Endothelial cell of umbilical vein (primary cell): ENCODE measurements around the gene FILIP1L. TPM values are rescaled to one million over a fixed set of nuclear protein-coding genes. Genes with fewer than 3 reads are reported as not detected.

Experiments
- BruUV-seq: library from RNA; stranded (reverse); fragments of 400-500 nt; replicated peaks from 2 replicates; lab custom pipeline; 2021; lab: Mats Ljungman, UMichigan
- CTCF ChIA-PET: fragments of 300-600, 350-600 bp; sonication (Branson Sonifier 250); formaldehyde crosslinking; loops from one replicate; lab custom pipeline; 2021; ENCODE audit warnings: antibody characterized with exemption, inconsistent platforms; lab: Charles Lee
- POLR2A ChIA-PET: fragments of 300-600, 350-600 bp; sonication (Branson Sonifier 250); formaldehyde crosslinking; loops from one replicate; lab custom pipeline; 2021; ENCODE audit warnings: antibody characterized with exemption, inconsistent platforms; lab: Charles Lee
- DNase-seq: peaks from one replicate; pipeline ENCODE4 v3.0.0-alpha.2; 2011; ENCODE audit warnings: low read depth, low spot score
- FAIRE-seq: peaks from 2 replicates; lab custom pipeline; 2011; peaks lifted over from hg19 to GRCh38; lab: Jason Lieb, UNC
- H2AFZ ChIP-seq: 2 replicates; pipeline ENCODE4 v1.6.0; 2012; ENCODE audit warnings: low read depth, low read length, control low read depth, inconsistent platforms
- H3K27ac ChIP-seq: 2 replicates; pipeline ENCODE4 v1.5.1; 2011; ENCODE audit warnings: low read depth, mild to moderate bottlenecking, control low read depth, low read length, moderate library complexity; ENCODE audit not compliant: insufficient read depth
- H3K27me3 ChIP-seq, 2 experiments: 2 replicates each; pipeline versions ENCODE4 v1.6.0 to v1.6.1; 2011; ENCODE audit warnings: low read length in 2 of 2, mixed read lengths in 1 of 2; ENCODE audit not compliant: control insufficient read depth in 2 of 2, insufficient read depth in 2 of 2
- H3K36me3 ChIP-seq, 2 experiments: 2 replicates in 1 of 2; 3 replicates in 1 of 2; pipeline ENCODE4 v1.5.1; 2011; ENCODE audit warnings: low read length in 2 of 2, mild to moderate bottlenecking in 1 of 2, moderate library complexity in 1 of 2; ENCODE audit not compliant: control insufficient read depth in 2 of 2, insufficient read depth in 2 of 2; ENCODE audit errors: extremely low read depth in 1 of 2
- H3K4me1 ChIP-seq: 3 replicates; pipeline ENCODE4 v1.5.1; 2011; ENCODE audit warnings: mild to moderate bottlenecking, low read length; ENCODE audit not compliant: control insufficient read depth, insufficient read depth; ENCODE audit errors: extremely low read depth
- H3K4me2 ChIP-seq: 2 replicates; pipeline ENCODE4 v1.6.1; 2011; ENCODE audit warnings: low read length, control low read depth, mixed read lengths; ENCODE audit not compliant: insufficient read depth
- H3K4me3 ChIP-seq, 3 experiments: fragments of 200-600 bp in 1 of 3; sonication (generic), shearing (Covaris generic) in 1 of 3; replicated peaks in 1 of 3; 2 replicates each; pipeline ENCODE4 v1.5.1; 2011 to 2016; ENCODE audit warnings: control low read depth in 3 of 3, low read length in 3 of 3, mild to moderate bottlenecking in 2 of 3, inconsistent platforms in 1 of 3, low read depth in 1 of 3, moderate library complexity in 1 of 3; ENCODE audit not compliant: insufficient read depth in 1 of 3
- H3K79me2 ChIP-seq: 2 replicates; pipeline ENCODE4 v1.6.0; 2012; ENCODE audit warnings: low read length, inconsistent platforms; ENCODE audit not compliant: control insufficient read depth, insufficient read depth
- H3K9ac ChIP-seq: replicated peaks from 2 replicates; pipeline ENCODE3; 2011; ENCODE audit warnings: low read length, control low read depth; ENCODE audit not compliant: insufficient read depth; ENCODE audit errors: extremely low read depth
- H3K9me1 ChIP-seq: replicated peaks from 3 replicates; pipeline ENCODE4 v1.6.0; 2011; ENCODE audit warnings: mild to moderate bottlenecking, low read length; ENCODE audit not compliant: control insufficient read depth, insufficient read depth; ENCODE audit errors: extremely low read depth
- H3K9me3 ChIP-seq: replicated peaks from 2 replicates; pipeline ENCODE4 v1.5.1; 2012; ENCODE audit warnings: low read length, inconsistent platforms; ENCODE audit not compliant: control insufficient read depth, insufficient read depth
- H4K20me1 ChIP-seq: replicated peaks from 2 replicates; pipeline ENCODE3; 2011; ENCODE audit warnings: mild to moderate bottlenecking, low read length; ENCODE audit not compliant: control insufficient read depth, insufficient read depth; ENCODE audit errors: extremely low read depth
- CTCF ChIP-seq, 2 donors: IDR thresholded peaks; 1 replicate in 1 of 2; 2 replicates in 1 of 2; pipeline ENCODE4 v1.5.1; 2011; ENCODE audit warnings: low read length in 2 of 2, mild to moderate bottlenecking in 2 of 2, moderate library complexity in 2 of 2, control low read depth in 1 of 2, inconsistent platforms in 1 of 2, low read depth in 1 of 2; ENCODE audit not compliant: insufficient read depth in 1 of 2; ENCODE audit errors: extremely low read depth in 1 of 2
- EZH2 ChIP-seq: IDR thresholded peaks from 2 replicates; pipeline ENCODE4 v1.6.1; 2012; ENCODE audit warnings: borderline replicate concordance, low read depth, mild to moderate bottlenecking, moderate library complexity, low read length, inconsistent platforms; ENCODE audit not compliant: severe bottlenecking
- FOS ChIP-seq: IDR thresholded peaks from 2 replicates; pipeline ENCODE4 v1.6.1; 2011; ENCODE audit warnings: mild to moderate bottlenecking, low read length, moderate library complexity, borderline replicate concordance; ENCODE audit not compliant: insufficient read depth
- GATA2 ChIP-seq: IDR thresholded peaks from 2 replicates; pipeline ENCODE4 v1.7.0; 2011; ENCODE audit warnings: low read depth, mild to moderate bottlenecking, moderate library complexity, mixed read lengths, low read length; ENCODE audit not compliant: insufficient read length, insufficient read depth
- JUN ChIP-seq: IDR thresholded peaks from 2 replicates; pipeline ENCODE4 v1.6.1; 2011; ENCODE audit warnings: borderline replicate concordance, low read depth; ENCODE audit not compliant: insufficient read length, insufficient read depth
- MAX ChIP-seq: IDR thresholded peaks from 2 replicates; pipeline ENCODE4 v1.6.1; 2011; ENCODE audit not compliant: insufficient read depth, insufficient read length
- MYC ChIP-seq: IDR thresholded peaks from one replicate; pipeline ENCODE4 v1.6.1; 2011; ENCODE audit warnings: mild to moderate bottlenecking, low read depth, low read length
- POLR2A ChIP-seq: IDR thresholded peaks from 2 replicates; pipeline ENCODE4 v1.6.1; 2012; ENCODE audit warnings: low read depth, mild to moderate bottlenecking, control low read depth, low read length
- POLR2AphosphoS5 ChIP-seq: IDR thresholded peaks from 2 replicates; pipeline ENCODE4 v1.6.1; 2012; ENCODE audit warnings: low read depth, mild to moderate bottlenecking, control low read depth, low read length, moderate library complexity; ENCODE audit not compliant: insufficient read depth
- dilution Hi-C: fragments of 300-500 bp; cut with MboI; formaldehyde crosslinking; loops from one replicate; pipeline ENCODE4 v1.15.0; 2019; ENCODE audit warnings: low sequenced_read_pairs; ENCODE audit not compliant: extremely low pct_ligation_motif_present
- intact Hi-C: fragments of 100-400 bp; cut with micrococcal nuclease; formaldehyde crosslinking; loops from one replicate; pipeline ENCODE4 v1.10.0; 2022
- polyA plus RNA-seq, 4 experiments: library from polyadenylated mRNA; depleted of rRNA in 3 of 4; stranded (reverse) in 3 of 4; unstranded in 1 of 4; fragments of >200 nt; gene quantifications; 2 replicates each; pipeline versions ENCODE4 v1.2.1 to v1.2.3, GENCODE V29; 2011 to 2012; ENCODE audit warnings: missing spikeins in 1 of 4
- total RNA-seq: library from RNA; stranded (reverse); gene quantifications from 2 replicates; pipeline ENCODE4 v1.2.3, GENCODE V29; 2021

FILIP1L gene
- total and polyA plus RNA-seq, 2 donors (not counting 3 experiments of a cell fraction or from before 2014, with no cell fraction given), result 26.0 to 29.9 TPM

GRCh38 chr3:100110162-100110561 is 4.1 kb downstream of the FILIP1L start:
- Histone ChIP-seq H3K9ac (no peak overlapping the region), H3K9me1 (no peaks in the 10 kb centered on the region), H3K79me2 (no peaks in the 10 kb centered on the region), H3K36me3 (no peaks in the 10 kb centered on the region), H3K4me1 (peaks cover 8% of the 10 kb centered on the region), H3K27me3 (no peaks in the 10 kb centered on the region), H3K4me3 (no peak overlapping the region), H4K20me1 (no peaks in the 10 kb centered on the region), H3K4me2 (no peak overlapping the region), H3K9me3 (no peaks in the 10 kb centered on the region), H2AFZ (no peak overlapping the region), H3K27ac (no peak overlapping the region)
- CTCF ChIA-PET, result interaction anchor here (1.1 to 1.6 kb wide), 2 partner anchors 17 to 41 kb away, joined by 4 to 5 read pairs; no protein-coding TSS in a partner anchor
- no peak for TF ChIP-seq FOS
- no peak for TF ChIP-seq JUN
- TF ChIP-seq MAX, result no peak
- TF ChIP-seq MYC, result no peak
- no peak for DNase-seq
- POLR2A ChIA-PET, result no interaction called here
- no TSS peak for BruUV-seq
- intact Hi-C loops (no loop called here), dilution Hi-C loops (no loop called here)
- FAIRE-seq, result no peak

GRCh38 chr3:100108464-100109079 is 5.7 kb downstream of the FILIP1L start:
- intact Hi-C loops (no loop called here), dilution Hi-C loops (no loop called here)
- BruUV-seq, result no TSS peak

More at GRCh38 chr3:100108464-100109079, 5.7 kb downstream of the FILIP1L start:
- H3K4me3 ChIP-seq, result no peak overlapping the region
- H3K79me2 ChIP-seq, result no peaks in the 10 kb centered on the region
- no peaks in the 10 kb centered on the region for H3K27me3 ChIP-seq
- peaks cover 8% of the 10 kb centered on the region for H3K4me1 ChIP-seq
- no peak overlapping the region for H3K4me2 ChIP-seq
- no peaks in the 10 kb centered on the region for H3K36me3 ChIP-seq
- ChIA-PET CTCF (interaction anchor here (1.5 kb wide), 1 partner anchor 266 kb away, joined by 3 read pairs; no protein-coding TSS in a partner anchor), POLR2A (no interaction called here)
- H4K20me1 ChIP-seq, result no peaks in the 10 kb centered on the region
- FAIRE-seq (no peak), DNase-seq (no peak)
- TF ChIP-seq GATA2 (no peak), FOS (no peak), MYC (no peak), EZH2 (no peak), CTCF (IDR thresholded peaks at IDR 0.05; ENCODE audit: extremely low read depth in 1 of 2, insufficient read depth in 1 of 2, low read depth in 1 of 2, low read length in 2 of 2) (no peak), JUN (no peak), POLR2A (no peak), MAX (no peak), POLR2AphosphoS5 (no peak)
- no peak overlapping the region for H3K27ac ChIP-seq
- no peaks in the 10 kb centered on the region for H3K9me1 ChIP-seq
- H3K9ac ChIP-seq, result no peak overlapping the region
- no peaks in the 10 kb centered on the region for H3K9me3 ChIP-seq
- H2AFZ ChIP-seq, result no peak overlapping the region
